GM08714 (cell line): ENCODE data around the gene VARS2.

ENCODE experiments used
- H3K4me3 ChIP-seq: fragments of 200-500 bp; sonication (Bioruptor generic); 2 replicates; pipeline ENCODE4 v1.5.1; 2014; ENCODE audit warnings: mild to moderate bottlenecking, low read length, inconsistent platforms
- ZNF274 ChIP-seq: IDR thresholded peaks from 2 replicates; pipeline ENCODE4 v1.6.1; 2012; ENCODE audit warnings: mild to moderate bottlenecking, low read depth, low read length

VARS2 gene

GRCh38 chr6:30881392-30882203 lies 32.4 kb upstream of the VARS2 start:
- no peak overlapping the region for H3K4me3 ChIP-seq
- TF ChIP-seq ZNF274: no peak

GRCh38 chr6:30882204-30882758 lies 31.8 kb upstream of the VARS2 start:
- H3K4me3 ChIP-seq: no peak overlapping the region

DNA sequence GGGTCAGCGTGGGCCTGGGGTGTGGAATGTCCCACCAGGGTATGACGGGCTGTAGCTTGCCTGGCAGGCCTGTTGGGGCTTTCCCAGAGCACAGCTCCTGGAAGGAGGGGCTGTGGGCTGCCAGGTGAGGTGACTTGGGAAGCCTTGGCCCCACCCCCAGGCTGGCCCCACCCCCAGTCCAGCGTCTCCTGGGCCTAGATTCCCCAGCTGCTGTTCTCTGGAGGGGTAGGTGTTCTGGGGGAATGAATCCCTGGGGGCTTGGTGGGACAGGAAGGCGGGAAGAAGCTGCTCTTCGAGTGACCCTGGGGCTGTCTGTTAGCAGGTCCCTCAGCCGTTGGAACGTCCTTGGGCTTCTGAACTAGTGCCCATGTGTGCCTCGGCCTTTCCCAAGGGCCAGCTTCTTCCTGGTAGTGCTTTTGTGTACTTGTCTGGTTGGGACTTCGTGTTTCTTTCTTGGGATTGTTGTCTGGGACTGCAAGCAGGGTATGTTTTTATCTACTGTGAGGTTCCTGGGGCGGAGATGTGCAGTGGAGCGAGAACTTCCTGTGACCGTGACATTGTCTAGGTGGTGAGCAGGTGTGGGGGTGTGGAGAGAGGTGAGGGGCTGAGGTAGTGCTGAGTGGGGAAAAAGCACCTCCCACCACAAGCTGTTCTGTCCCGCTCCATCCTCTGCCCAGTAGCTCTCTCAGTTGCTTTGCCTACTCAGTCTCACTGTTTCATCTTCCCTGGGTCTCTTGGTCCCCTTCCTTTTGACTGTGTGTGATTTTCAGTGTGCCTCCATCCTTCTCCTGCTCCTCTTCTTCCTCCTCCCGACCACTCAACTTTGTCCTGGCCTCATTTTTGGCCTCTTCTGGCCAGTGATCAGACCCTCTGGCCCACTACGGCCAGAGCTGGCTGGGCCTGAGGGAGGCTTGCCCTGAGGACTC lies 31.0 kb upstream of the VARS2 start:
- no peak for TF ChIP-seq ZNF274
- no peak overlapping the region; the same call in 1 of the 2 replicates for H3K4me3 ChIP-seq

More at GRCh38 chr6:30882204-30882758, 31.8 kb upstream of the VARS2 start:
- TF ChIP-seq ZNF274: no peak

GRCh38 chr6:30883685-30884520 lies 30.1 kb upstream of the VARS2 start, which contains the start of gene DDR1:
TSS of gene DDR1 (plus strand) at chr6:30884519. CDS start at chr6:30888730, 4,211 bp downstream.
- H3K4me3 ChIP-seq: peak within 1 kb of the TSS; percentile 34; the same call in 1 of the 2 replicates
- no peak for TF ChIP-seq ZNF274

DNA sequence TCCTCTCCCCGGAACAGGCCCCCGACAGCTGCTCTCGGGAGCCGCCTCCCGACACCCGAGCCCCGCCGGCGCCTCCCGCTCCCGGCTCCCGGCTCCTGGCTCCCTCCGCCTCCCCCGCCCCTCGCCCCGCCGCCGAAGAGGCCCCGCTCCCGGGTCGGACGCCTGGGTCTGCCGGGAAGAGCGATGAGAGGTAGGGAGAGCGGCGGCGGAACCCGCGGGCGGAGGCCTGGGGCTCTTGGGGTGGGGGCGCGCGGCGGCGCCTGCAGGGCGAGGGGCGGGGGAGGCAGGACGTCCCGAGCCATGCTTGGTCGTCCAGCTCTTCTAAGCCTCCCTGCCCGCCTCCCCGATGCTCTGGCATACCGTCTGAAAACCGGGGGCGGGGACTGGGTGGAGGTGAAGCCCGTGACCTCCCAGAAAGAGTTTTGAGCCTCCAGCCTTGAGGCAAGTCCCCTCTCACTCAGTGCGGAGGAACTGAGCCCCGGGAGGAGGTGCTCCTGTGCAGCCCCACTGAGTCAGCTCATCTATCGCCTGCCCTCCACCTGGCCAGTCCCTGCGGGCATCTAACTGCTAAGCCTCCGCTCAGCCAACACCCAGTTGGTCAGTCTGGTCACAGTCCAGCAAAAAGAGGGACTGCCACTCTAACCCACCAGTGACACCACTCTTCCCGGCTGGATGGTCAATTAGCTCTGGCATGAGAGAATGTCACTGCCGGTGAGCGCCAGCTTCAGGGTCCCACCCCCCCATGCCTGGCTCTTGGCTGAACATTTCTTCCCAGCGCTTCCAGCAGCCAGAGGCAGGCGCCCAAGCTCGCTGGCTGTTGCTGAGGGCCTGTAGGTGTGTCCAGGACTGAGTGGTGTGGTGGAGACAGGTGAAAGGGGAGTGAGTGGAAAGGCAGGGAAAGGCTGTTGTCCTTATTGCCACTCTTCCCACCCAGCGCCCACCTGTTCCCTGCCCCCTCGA lies 29.2 kb upstream of the VARS2 start:
- TF ChIP-seq ZNF274: no peak
- peak overlapping the region; percentile 34; the same call in 1 of the 2 replicates for H3K4me3 ChIP-seq

- TF ChIP-seq ZNF274: no peak
- no peak overlapping the region for H3K4me3 ChIP-seq
Measured at GRCh38 chr6:30885481-30885998, 28.5 kb upstream of the VARS2 start.

DNA sequence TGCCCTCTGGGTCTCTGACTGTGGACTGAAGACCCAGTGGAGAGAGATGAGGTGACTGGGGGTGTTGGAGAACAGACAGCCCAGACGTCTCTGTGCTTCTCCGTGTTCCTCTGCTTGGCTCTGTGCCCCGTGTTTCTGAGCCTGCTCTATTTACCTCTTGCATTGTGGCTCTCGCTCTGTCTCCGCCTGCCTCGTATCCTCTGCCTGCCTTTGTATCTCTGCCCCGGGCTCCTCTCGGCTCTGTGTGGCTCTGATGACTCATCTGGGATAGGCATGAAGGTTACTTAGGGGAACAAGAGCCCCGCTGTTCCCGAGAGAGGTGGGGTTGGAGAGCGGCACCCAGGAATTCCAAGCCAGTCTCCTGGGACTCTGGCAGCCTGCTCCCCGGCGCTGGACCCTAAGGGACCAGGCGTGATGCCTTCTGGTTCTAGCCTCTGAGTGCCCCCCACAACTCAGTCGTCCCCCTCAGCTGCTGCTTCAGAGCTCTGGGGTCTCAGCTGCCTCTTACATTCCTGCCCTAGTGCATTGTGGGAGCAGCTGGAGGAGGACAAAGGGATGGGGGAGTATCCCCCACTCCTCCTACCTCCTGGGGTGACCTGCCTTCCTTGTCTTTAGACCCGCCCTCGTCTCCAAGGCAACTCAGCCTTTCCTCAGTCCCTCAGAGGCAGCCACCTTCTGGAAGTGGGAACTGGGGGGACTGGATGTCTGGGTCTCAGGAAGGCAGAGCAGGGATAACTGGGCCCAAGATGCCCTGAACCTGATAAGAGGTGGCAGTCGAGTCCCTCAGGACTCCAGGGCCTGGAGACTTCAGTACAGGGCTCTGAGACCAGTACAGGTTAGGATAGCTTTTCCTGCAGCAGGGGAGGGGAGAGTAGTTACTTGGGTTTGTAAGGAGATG lies 27.8 kb upstream of the VARS2 start:
- H3K4me3 ChIP-seq: no peak overlapping the region
- no peak for TF ChIP-seq ZNF274

GRCh38 chr6:30886897-30887255 lies 27.2 kb upstream of the VARS2 start:
- no peak overlapping the region for H3K4me3 ChIP-seq
- no peak for TF ChIP-seq ZNF274

- H3K4me3 ChIP-seq: no peak overlapping the region
- TF ChIP-seq ZNF274: no peak
Measured at GRCh38 chr6:30887901-30888815, 25.9 kb upstream of the VARS2 start.

DNA sequence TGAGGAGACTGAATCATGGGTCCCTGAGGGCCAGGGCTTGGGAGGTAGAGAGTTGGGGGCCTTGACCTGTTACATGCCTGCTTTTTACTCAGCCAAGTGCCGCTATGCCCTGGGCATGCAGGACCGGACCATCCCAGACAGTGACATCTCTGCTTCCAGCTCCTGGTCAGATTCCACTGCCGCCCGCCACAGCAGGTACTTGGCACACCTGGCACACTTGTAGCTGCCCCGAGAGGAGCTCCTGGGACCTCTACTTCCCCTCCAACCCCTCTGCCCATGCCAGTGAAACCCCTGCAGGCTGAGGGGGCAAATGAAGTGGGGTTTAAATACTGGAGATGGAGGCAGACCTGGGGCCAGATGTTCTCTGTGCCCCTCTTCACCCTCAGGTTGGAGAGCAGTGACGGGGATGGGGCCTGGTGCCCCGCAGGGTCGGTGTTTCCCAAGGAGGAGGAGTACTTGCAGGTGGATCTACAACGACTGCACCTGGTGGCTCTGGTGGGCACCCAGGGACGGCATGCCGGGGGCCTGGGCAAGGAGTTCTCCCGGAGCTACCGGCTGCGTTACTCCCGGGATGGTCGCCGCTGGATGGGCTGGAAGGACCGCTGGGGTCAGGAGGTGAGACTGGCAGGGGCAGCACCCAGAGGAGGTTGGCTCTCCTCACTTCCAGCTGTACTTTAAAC lies 25.1 kb upstream of the VARS2 start:
- TF ChIP-seq ZNF274: no peak
- H3K4me3 ChIP-seq: no peak overlapping the region
